HCT116 (cell line): ENCODE measurements around the gene UMPS. TPM values are rescaled to one million over a fixed set of nuclear protein-coding genes. Genes with fewer than 3 reads are reported as not detected.

ENCODE experiments used
- microRNA counts: library from miRNA; unstranded; fragments of <30 nt; microRNA quantifications from one replicate; lab custom pipeline; 2015
- microRNA-seq: library from miRNA; unstranded; fragments of <30 nt; microRNA quantifications from one replicate; pipeline ENCODE4, GENCODE V29; 2016; ENCODE audit warnings: borderline number of aligned reads
- total RNA-seq: library from RNA; stranded (reverse); gene quantifications from one replicate; pipeline ENCODE4 v1.2.1, GENCODE V29; 2021; ENCODE audit not compliant: unreplicated experiment

UMPS gene
- total RNA-seq, 1 experiment from 2014 or later: 41.3 TPM

MicroRNAs encoded within 50 kb of the gene (microRNA counts, 767-probe panel; counts per million panel counts)
- not detected for microRNA hsa-miR-544b (lab: Ali Mortazavi, UCI)

Small RNA genes within 50 kb of the gene (microRNA-seq; reads per million reads assigned to microRNA genes)
- not detected for gene MIR544B

Other genes with a start within 250 kb of the UMPS start
- gene ITGB5, start 156.9 kb downstream of the UMPS start, total RNA-seq: 77.8 TPM
- 0.44 TPM for gene MUC13, start 204.3 kb downstream of the UMPS start, total RNA-seq